NCI-H146 treated with DMSO at 0.1 percent for 48 hours (cell line): Measurements from ENCODE around the gene MYO9B.
"Not testable (repeated sequence)": the region's sequence is repeated elsewhere in the genome, so short reads cannot be mapped to it uniquely, and the experiment has no call there.

Experiments used
- DNase-seq: peaks from one replicate; lab custom pipeline; 2025; ENCODE audit not compliant: unreplicated experiment; lab: John Stamatoyannopoulos, UW

Gene MYO9B

GRCh38 chr19:17138052-17138846 lies 62.7 kb downstream of the MYO9B start:
- DNase-seq = not testable (repeated sequence)

- no peak for DNase-seq
Observed at GRCh38 chr19:17138937-17139598, 63.5 kb downstream of the MYO9B start.

- DNase-seq = not testable (repeated sequence)
Observed at GRCh38 chr19:17144771-17145170, 69.2 kb downstream of the MYO9B start.

- DNase-seq = no peak
Observed at GRCh38 chr19:17145546-17146497, 70.2 kb downstream of the MYO9B start.

- no peak for DNase-seq
Observed at GRCh38 chr19:17148130-17148529, 72.6 kb downstream of the MYO9B start.

GRCh38 chr19:17149393-17150135 lies 74.0 kb downstream of the MYO9B start:
- DNase-seq = no peak

- no peak for DNase-seq
Observed at GRCh38 chr19:17153996-17154395, 78.4 kb downstream of the MYO9B start.

GRCh38 chr19:17155251-17155650 lies 79.7 kb downstream of the MYO9B start:
- no peak for DNase-seq

GRCh38 chr19:17156296-17156946 lies 80.8 kb downstream of the MYO9B start:
- no peak for DNase-seq

- no peak for DNase-seq
Observed at GRCh38 chr19:17156947-17157302, 81.3 kb downstream of the MYO9B start.

GRCh38 chr19:17158584-17158983 lies 83.0 kb downstream of the MYO9B start:
- DNase-seq = no peak

GRCh38 chr19:17159466-17160393 lies 84.2 kb downstream of the MYO9B start:
- no peak for DNase-seq

GRCh38 chr19:17160908-17161307 lies 85.3 kb downstream of the MYO9B start:
- no peak for DNase-seq

GRCh38 chr19:17162131-17162530 lies 86.6 kb downstream of the MYO9B start:
- DNase-seq = not testable (repeated sequence)

GRCh38 chr19:17162580-17162979 lies 87.0 kb downstream of the MYO9B start:
- DNase-seq = no peak

GRCh38 chr19:17163652-17164051 lies 88.1 kb downstream of the MYO9B start:
- no peak for DNase-seq

GRCh38 chr19:17164639-17165038 lies 89.1 kb downstream of the MYO9B start:
- no peak for DNase-seq

GRCh38 chr19:17165715-17166114 lies 90.1 kb downstream of the MYO9B start:
- DNase-seq = no peak
